Stimulated activated CD4-positive, alpha-beta T cell treated with anti-CD3 and anti-CD28 coated beads, Interleukin-2, amount 100 ng/mL, for 48 hours (primary cell): ENCODE measurements around the gene SLC25A36.

Experiments used
- DNase-seq, 2 donors: peaks; one replicate each; pipeline ENCODE4 v3.0.0-alpha.2; 2020

The SLC25A36 gene, protein sequence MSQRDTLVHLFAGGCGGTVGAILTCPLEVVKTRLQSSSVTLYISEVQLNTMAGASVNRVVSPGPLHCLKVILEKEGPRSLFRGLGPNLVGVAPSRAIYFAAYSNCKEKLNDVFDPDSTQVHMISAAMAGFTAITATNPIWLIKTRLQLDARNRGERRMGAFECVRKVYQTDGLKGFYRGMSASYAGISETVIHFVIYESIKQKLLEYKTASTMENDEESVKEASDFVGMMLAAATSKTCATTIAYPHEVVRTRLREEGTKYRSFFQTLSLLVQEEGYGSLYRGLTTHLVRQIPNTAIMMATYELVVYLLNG

DNA sequence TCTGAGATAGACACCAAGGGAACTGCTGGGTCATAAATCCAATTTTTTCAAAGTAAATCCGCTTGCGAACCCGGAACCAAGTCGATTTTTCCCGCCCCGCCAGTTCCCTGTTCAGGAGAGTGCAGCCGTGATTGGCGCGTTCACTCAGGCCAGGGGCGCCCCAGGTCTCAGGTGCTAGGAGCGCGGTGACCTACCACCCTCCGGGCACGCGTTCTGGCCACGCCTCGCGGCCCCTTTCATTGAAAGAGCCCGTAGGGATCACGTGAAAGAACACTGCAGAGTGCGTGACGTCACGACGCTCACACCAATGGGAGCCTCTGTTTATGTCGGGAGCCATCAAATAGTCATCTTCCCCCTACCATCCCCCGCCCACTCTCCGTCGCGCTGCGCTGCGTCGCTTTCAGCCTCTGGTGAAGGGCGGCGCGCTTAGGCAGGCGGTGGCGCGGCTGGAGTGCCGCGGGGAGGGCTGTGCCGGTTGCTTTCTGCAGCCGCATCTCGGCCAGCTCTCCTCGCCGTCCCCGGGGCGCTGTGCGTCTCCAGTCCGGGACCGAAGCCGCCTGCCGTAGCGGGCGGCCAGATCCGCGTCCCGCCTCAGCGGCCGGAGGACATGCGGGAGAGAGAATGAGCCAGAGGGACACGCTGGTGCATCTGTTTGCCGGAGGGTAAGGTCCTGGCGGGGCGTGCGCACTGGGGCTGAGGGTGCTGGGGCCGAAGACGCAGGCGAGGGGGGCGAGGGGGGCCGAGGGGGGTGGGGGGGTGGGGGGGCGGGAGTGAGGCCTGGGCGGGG is at the start of gene SLC25A36:
Gene SLC25A36 (plus strand): TSS at position 403 of the 787 bp plus-strand sequence. CDS start 219 bp downstream, at position 622.
- DNase-seq: peak; percentile 92 to 95

DNA sequence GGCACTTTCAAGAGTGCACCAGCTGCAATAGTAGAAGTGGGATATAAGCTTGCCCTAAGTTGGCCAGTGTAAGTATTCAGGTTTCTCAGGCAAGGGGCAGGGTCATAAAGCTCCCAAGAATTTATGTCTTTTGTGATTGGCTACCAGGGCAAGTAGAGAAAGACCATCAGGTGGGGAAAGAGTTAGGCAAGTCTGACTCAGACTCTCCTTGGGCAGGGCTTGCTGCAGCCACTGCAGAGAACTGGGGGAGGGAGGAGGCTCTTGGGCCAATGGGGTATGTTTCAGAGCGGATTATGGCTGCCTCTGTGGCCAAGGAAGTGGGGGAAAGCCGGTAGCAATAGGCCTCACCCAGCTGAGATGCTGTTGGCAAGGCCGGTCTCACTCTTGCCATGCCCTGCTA is 44.6 kb upstream of the SLC25A36 start:
- DNase-seq: no peak

DNA sequence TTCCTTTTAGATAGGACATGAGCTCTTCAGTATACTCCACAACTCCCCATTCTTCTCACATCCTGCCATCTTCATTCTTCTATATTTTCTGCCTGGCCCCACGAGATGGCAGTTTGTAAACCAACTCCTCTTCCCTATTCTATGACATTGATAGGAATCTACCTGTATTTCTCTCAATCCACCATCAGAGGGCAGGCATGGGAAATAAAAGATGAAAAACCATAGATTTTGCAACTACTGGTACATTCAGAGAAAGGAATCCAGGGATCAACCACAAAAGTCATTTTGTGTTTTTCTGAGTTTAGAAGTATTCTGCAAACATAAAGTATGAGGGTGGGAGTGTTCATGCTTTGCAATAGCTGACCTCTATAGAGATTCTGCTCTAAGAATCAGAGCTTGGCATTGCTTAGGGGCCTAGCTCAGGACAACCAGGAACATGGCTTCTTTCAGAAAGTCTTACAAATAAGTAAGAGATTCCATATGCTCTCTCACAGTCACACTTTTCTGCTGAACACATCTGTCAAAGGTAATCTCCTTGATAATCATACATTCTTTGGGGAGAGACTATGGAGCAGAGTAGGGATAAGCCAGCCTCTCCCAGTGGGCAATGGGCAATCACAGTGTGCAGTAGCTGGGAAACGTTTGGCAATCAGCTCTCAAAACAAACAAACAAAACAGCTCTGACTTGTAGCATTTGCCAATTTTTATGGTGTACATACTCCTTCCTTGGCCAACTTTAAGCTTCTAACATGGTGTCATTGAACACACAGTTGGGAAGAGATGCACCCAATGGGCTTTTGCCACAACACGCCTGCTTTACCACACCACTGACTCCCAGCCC is 43.1 kb upstream of the SLC25A36 start:
- peak in 1 of 2 donors; percentile 7 for DNase-seq

DNA sequence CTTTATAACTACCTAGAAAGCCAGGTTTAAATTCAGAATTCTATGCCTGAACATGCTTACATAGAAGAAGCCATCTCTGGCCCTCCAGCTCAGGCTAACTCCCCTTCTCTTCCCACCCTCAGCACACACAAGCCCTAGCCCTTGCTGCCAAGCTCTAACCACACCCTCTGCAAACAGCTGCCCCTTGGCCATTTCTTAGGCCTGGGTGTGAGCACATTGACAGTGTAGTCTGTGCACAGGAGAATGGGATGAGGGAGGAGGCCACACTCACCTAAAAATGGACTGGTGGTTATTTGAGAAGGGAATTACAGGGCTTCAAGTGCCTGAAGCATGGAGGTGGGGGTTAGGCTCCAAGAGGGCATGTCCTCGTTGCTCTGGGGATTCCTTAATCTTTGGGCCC is 42.3 kb upstream of the SLC25A36 start:
- no peak for DNase-seq

DNA sequence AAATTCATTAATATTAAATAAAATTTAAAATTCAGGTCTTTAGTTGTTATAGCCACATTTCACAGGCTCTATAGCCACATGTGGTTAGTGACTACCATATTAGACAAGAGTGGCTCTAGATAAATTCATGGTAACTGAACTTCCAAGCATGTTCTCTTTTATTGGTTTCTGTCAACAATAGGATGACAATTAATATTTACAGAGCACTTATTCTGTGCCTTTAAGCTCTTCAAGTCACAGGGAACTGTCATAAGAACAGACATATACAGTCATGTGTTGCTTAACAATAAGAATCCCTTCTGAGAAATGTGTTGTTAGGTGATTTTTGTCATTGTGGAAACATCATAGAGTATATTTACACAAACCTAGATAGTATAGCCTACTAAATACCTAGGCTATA is 38.8 kb upstream of the SLC25A36 start:
- no peak for DNase-seq

DNA sequence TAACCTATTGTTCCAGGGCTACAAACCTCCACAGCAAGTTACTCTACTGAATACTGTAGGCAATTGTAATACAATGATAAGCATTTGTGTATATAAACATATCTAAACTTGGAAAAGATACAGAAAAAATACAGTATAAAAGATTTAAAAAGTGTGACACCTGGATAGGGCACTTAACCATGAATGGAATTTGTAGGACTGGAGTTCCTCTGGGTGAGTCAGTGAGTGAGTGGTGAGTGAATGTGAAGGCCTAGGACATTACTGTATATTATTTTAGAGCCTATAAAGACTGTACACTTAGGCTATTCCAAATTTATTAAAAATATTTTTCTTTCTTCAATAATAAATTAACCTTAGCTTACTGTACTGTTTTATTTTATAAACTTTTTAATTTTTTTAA is 38.4 kb upstream of the SLC25A36 start:
- no peak for DNase-seq

DNA sequence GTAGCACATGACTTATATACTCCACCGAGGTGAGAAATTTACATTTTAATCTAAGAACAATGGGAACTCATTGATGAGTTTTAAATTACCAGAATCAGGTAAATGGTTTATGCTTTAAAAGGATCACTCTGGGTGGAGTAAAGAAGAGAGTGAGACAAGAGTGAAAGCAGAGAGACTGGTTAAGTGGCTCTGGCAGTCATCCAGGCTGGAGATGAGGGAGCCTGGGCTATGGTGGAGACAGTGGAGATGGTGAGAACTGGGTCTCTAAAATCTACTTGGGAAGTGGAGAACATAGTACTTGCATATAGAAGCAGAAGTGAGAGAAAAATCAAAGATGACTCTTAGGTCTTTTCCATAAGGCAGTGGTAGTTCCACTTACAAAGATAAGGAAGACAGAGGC is 37.1 kb upstream of the SLC25A36 start:
- no peak for DNase-seq

DNA sequence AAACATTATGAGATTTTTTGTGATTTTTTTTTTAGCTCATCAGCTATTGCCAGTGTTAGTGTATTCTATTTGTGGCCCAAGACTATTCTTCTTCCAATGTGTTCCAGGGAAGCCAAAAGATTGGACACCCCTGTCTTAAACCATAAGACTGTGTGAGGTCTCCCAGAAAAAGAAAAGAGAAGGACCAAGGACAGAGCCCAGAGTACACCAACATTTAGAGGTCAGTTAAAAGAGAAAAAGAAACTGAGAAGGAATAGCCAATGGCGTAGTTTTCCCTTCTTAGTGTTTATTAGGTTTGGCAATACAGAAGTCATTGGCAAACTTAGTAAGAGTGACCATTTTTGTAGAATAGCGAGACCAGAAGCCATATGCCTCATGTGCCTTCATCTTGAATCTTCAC is 36.1 kb upstream of the SLC25A36 start:
- DNase-seq: no peak

DNA sequence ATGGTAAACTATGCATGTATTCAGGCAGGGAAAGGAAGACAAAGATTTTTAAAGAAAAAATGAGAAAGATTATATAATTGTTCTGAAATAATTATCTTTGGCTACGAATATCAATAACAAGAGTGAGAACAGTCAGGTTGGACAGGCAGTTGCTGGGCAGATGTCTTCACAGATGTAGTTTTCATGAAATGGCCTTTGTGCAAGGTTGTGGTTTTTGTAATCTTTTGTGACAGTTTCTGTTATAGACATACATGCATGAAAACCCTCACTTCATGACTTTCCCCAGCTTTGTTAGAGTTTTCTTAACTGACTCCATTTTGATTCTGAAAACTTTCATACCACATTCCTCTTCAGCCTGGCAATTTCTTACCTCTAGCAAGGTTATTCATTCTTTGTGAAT is 34.9 kb upstream of the SLC25A36 start:
- DNase-seq: no peak

DNA sequence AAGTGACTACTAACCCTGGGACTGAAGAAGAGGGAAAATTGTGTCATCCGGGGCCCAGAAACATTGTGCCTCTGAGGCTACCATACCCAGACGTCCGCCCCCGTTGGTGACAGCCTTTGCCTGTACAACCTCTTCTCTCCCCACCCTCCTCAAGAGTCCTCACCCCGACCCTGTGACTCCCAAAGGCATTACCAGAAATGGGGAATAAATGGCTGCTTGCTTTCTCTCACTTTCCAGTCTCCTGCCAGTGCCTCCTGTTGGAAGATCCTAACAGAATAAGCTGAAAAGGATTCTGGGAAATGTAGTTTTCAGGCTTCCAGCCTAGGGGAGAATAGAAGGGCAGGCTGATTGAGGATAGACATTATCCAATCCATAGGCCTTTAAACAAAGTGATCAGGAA is 30.8 kb upstream of the SLC25A36 start:
- no peak for DNase-seq

DNA sequence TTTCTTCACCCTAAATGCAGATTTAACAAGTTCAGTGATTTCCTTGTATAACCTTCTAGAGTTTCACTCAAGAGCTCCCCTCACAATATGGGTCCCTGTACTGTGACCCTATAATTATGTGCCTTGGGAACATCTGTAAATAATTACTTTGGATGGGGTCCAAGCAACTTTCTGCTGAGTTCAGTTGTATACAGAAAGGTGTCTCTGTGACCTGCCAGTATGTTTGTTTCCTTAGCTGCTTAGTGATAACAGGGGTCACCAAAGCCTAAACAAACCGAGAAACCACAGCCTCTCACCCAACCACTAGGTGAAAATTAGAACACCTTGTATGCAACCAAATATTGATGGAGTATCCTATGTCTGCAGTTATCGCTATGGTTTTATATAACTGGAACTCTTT is 29.8 kb upstream of the SLC25A36 start:
- no peak for DNase-seq

DNA sequence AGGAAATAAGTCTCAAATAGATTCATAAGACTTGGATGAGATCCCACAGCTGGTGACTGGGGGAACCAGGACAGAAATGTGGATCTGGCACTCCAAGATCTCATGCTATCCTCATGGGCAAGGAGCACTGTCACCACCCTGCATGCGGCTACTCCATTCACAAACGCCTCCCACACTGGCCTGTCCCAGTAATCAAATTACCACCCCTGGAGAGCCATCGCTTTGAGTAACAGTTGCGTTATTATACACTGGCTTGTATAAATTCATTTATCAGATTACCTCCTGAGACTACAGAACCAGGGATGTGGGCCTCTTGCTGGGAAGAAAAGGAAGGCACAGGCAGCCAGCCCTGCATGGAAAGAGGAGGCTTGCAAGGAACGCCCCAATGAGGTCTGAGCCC is 27.9 kb upstream of the SLC25A36 start:
- DNase-seq: no peak

DNA sequence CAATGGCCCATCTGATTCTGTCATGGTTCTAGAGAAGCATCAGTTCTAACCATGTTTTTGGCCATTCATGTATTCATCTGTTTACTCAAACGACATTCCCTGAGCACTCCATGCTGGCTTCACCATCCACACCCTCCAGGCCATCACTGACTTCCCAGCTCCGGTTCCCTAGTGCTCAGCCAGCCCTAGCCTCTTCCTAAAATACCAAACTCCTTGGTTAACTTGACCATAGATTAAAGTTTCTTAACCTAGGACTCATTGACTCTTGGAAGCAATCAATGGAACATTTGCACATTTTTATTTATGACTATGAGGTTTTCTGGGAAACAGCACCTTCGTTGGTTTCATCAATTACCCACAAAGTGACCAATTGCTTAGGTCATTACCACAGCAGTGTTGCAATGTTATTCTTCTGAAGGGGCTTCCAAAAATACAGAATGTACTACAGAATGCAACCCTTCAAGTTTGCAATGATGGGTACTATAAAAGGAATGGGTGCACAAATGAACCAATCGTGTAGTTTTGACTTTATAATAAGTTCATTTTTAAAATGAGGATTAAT is 27.2 kb upstream of the SLC25A36 start:
- DNase-seq: no peak

DNA sequence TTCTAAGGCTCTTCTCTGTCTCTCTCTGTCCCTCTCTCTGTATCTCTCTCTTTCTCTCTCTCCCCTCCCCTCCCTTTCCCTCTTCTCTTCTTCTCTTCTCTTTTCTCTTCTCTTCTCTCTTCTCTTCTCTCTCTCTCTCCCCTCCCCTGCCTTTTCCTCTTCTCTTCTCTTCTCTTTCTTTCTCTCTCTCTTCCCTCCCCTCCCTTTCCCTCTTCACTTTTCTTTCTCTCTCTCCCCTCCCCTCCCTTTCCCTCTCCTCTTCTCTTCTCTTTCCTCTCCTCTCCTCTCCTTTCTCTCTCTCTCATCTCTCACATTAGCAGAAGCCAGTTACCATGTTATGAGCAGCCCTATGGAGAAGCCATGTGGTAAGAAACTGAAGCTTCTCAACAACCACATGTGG is 25.0 kb upstream of the SLC25A36 start:
- no peak for DNase-seq

DNA sequence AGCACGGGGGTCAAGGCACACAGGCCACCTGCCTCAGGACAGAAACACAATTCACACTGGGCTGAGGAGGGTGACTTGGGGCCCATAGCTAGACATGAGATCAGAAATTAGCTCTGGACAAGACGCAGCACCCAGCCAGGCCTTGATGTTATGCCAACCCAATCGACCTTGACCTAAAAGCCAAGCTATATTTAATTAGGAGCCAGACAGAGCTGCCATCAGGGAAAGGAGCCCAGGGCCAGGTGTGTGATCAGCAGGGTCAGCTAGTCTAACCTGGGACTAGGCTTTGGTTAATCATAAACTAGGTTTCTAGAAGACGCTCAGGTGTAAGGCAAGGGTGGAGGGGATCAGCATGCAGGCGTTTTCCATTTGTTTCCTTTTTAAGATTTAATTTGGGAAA is 23.9 kb upstream of the SLC25A36 start:
- no peak for DNase-seq

DNA sequence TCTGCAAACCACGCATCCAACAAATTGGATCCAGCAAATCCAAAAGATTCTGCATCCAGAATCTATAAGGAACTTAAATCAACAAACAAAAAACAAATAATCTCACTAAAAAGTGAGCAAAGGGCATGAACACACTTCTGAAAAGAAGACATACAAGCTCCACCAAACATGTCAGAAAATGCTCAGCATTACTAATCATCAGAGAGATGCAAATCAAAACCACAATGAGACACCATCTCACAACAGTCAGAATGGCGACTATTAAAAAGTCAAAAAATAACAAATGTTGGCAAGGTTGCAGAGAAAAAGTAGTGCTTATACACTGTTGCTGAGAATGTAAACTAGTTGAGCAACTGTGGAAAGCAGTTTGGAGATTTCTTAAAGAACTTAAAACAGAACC is 21.6 kb upstream of the SLC25A36 start:
- no peak for DNase-seq

DNA sequence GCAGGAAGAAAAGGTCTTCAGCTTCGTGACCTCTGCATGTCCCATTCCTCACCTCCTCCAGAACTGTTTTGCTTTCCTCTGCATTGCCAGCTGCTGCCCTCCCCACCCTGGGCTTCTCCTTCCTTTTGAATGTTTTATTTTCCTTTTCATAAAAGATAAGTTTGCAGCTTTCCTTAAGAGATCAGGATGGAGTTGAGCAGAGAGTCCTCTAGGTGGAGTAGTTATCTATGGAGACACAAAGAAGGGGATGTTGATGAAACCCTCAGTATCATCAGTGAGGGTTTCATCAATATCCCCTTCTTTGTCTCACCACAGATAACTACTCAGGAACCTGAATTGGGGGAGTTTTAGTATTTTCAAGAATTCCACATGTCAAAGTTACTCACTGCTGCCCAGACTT is 19.0 kb upstream of the SLC25A36 start:
- no peak for DNase-seq

DNA sequence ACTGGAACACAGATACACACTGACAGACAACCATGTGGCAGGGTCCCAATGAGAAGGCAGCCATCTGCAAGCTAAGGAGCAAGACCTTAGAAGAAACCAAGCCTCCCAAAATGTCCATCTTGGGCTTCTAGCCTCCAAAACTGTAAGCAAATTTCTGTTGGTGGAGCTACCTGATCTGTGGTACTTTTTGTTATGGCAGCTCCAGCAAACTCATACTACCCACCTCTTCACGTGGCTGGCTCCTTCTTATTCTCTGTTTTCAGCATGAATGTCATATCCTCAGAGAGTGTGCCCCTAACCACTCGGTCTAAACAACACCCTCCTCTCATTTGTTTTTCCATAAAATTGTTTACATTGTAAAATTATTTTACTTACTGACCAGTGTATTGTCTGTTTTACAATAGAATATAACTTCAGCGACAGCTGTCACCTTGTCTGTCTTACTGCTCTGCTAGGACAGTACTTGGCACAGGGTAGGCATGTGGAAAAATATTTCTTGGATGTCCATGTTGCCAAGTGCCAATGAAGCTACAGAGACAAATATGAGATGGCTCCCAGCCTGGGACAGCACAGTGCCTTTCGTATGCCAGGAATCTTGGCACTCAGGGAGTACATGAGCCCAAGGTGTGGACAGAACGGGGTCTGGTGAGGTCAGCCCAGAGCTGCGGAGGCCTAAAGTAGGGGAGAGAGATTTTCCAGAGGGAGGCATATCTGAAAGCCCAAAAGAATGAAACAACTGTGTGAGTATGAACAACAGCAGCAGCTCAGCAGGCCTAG is 17.4 kb upstream of the SLC25A36 start:
- no peak for DNase-seq

DNA sequence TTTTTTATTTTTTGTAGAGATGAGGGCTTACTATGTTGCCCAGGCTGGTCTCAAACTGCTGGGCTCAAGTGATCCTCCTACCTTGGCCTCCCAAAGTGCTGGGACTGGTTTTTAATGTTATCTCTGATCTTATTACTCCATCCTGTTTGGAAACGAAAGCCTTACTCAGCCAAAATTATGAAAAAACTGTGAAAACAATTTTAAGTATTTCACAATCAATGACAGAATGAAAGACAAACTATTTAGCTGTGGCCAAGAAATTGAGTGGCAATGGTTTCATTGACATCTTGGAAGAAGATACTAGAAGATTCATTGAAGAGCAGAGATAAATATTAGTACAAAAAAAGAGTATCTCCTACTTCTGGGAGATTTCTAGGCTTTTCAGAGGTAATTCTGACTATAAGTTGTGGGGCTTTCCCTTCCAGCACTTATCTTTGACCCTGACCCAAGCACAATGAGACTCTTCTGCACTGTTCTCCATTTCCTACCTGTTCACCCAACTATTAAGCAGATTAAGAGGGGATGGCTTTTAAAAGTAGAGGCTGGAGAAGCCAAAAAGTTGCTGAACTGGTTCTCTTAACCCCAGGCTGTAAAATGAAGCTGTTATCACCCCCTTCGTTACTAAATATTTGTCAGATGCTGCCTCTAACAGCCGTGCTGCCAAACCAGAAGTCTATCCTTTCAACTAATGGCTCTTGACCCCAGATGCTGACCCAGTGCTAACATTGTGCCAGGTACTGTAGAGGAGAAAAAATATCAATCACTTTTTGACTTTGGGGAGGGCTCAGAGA is 14.2 kb upstream of the SLC25A36 start:
- no peak for DNase-seq

DNA sequence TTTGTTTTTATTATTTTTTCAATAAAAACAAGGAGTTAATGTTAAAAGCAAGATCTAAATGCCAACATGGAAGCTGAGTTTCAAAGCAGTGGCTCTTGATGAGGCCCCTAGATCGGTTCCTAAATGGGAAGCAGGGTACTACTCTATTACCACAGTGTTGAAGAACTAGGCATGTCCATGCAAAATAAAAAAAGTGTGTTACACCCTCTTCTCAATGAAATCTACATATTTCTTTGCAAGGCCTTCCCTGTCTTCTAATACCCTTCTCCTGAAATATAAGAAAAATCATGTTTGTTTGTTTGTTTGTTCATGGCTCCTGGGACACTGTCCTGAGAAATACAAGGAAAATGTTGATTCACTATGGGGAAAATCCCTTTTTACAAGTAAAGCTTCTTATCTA is 12.2 kb upstream of the SLC25A36 start:
- no peak for DNase-seq

DNA sequence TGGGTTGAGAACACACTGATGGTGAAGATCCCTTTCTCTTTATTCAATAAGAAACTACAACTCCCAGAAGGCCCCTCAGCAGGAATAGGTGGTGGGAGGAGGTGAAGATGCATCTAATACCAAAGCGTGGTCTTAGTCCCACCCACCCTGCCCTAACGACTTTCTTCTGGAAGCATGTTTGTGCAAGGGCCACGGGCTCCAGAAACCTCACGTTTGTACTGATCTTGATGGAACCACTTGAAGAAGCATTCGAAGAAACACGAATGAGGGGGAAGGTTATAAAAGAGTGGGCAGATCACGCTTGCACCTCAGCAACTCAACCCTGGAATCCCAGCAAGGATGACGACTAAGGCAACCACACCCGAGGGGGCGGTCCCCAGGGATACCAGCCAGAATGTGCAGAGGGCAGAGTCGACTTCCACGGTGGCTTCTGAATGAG is 10.6 kb upstream of the SLC25A36 start:
- no peak for DNase-seq

DNA sequence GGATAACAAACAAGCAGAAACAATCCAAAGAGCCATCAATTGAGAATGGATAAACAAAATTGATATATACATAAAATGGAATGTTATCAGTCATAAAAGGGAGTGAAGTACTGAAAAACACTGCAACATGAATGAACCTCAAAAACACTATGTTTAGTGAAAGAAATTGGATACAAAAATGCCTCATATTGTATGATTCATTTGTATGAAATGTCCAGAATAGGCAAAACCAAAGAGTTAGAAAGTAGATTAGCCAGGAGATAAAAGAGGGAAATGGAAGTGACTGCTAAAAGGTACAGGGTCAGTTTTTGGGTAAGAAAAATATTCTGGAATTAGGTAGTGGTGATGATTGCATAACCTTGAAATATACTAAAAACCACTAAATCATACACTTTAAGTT is 9.8 kb upstream of the SLC25A36 start:
- no peak for DNase-seq
